GM23338 (cell line): Measurements from ENCODE around the gene ASB8. TPM values are rescaled to one million over a fixed set of nuclear protein-coding genes. Genes with fewer than 3 reads are reported as not detected.
"Not testable (repeated sequence)": the region's sequence is repeated elsewhere in the genome, so short reads cannot be mapped to it uniquely, and the experiment has no call there.

Source experiments
- ATAC-seq: fragments of 200-7000 bp; cut with Tn5 transposase; 3 replicates; pipeline ENCODE4 v1.9.1; 2020
- DNase-seq: peaks from one replicate; pipeline ENCODE4 v3.0.0-alpha.2; 2015; ENCODE audit warnings: low spot score
- H2AFZ ChIP-seq: fragments of 200-600 bp; sonication (generic); 2 replicates; pipeline ENCODE4 v1.8.0; 2016; ENCODE audit warnings: antibody characterized with exemption, mild to moderate bottlenecking, moderate library complexity
- H3F3A ChIP-seq: fragments of 200-600 bp; sonication (generic); replicated peaks from 2 replicates; pipeline ENCODE4 v1.8.0; 2017; ENCODE audit warnings: antibody characterized with exemption, mixed run types, low read depth
- H3K27ac ChIP-seq: fragments of 200-600 bp; sonication (generic); 2 replicates; pipeline ENCODE4 v1.6.1; 2016; ENCODE audit warnings: low read depth
- H3K27me3 ChIP-seq: fragments of 200-600 bp; sonication (generic); 2 replicates; pipeline ENCODE4 v1.8.0; 2016; ENCODE audit warnings: mild to moderate bottlenecking, mixed run types, moderate library complexity; ENCODE audit not compliant: insufficient read depth
- H3K36me3 ChIP-seq: fragments of 200-600 bp; sonication (generic); 2 replicates; pipeline ENCODE4 v1.8.0; 2016; ENCODE audit warnings: mild to moderate bottlenecking; ENCODE audit not compliant: insufficient read depth
- H3K4me1 ChIP-seq: fragments of 200-600 bp; sonication (generic); 2 replicates; pipeline ENCODE4 v1.8.0; 2016; ENCODE audit warnings: mild to moderate bottlenecking, moderate library complexity; ENCODE audit not compliant: insufficient read depth
- H3K4me2 ChIP-seq: fragments of 200-600 bp; sonication (generic); 2 replicates; pipeline ENCODE4 v1.7.1; 2017; ENCODE audit warnings: mixed run types
- H3K4me3 ChIP-seq: fragments of 200-600 bp; sonication (generic); 2 replicates; pipeline ENCODE4 v1.6.1; 2016; ENCODE audit warnings: mixed run types
- H3K79me2 ChIP-seq: fragments of 200-600 bp; sonication (generic); replicated peaks from 2 replicates; pipeline ENCODE4 v1.8.0; 2017; ENCODE audit warnings: mild to moderate bottlenecking; ENCODE audit not compliant: insufficient read depth
- H3K9me2 ChIP-seq: fragments of 200-600 bp; sonication (generic); 2 replicates; pipeline ENCODE4 v1.8.0; 2017; ENCODE audit not compliant: insufficient read depth
- H4K20me1 ChIP-seq: fragments of 200-600 bp; sonication (generic); replicated peaks from 2 replicates; pipeline ENCODE4 v1.8.0; 2017; ENCODE audit warnings: mild to moderate bottlenecking; ENCODE audit not compliant: insufficient read depth
- H3K27ac Mint-ChIP-seq: 2 replicates; pipeline ENCODE4 v1.8.0; 2020; ENCODE audit warnings: inconsistent platforms, mild to moderate bottlenecking, moderate library complexity, mixed read lengths
- H3K27me3 Mint-ChIP-seq: 3 replicates; pipeline ENCODE4 v1.8.0; 2022; ENCODE audit warnings: low read depth, mild to moderate bottlenecking, moderate library complexity, mixed read lengths, inconsistent platforms; ENCODE audit not compliant: insufficient read depth, poor library complexity
- H3K36me3 Mint-ChIP-seq: 3 replicates; pipeline ENCODE4 v1.8.0; 2021; ENCODE audit warnings: low read depth, mild to moderate bottlenecking, inconsistent platforms, moderate library complexity, mixed read lengths
- H3K4me1 Mint-ChIP-seq: 3 replicates; pipeline ENCODE4 v1.8.0; 2020; ENCODE audit warnings: mild to moderate bottlenecking, inconsistent platforms, mixed read lengths
- H3K4me3 Mint-ChIP-seq: 3 replicates; pipeline ENCODE4 v1.8.0; 2021; ENCODE audit warnings: moderate library complexity, mild to moderate bottlenecking, inconsistent platforms, mixed read lengths
- H3K9me3 Mint-ChIP-seq: 3 replicates; pipeline ENCODE4 v1.8.0; 2020; ENCODE audit warnings: moderate library complexity, mild to moderate bottlenecking, inconsistent platforms, mixed read lengths
- CREB1 ChIP-seq: fragments of 250-450 bp; sonication (Bioruptor Pico); IDR thresholded peaks from 2 replicates; pipeline ENCODE4 v1.5.0; 2020; ENCODE audit warnings: low read depth, mild to moderate bottlenecking, moderate library complexity
- EZH2phosphoT487 ChIP-seq: fragments of 200-600 bp; sonication (generic); IDR thresholded peaks from one replicate; pipeline ENCODE4 v1.8.1; 2018; ENCODE audit warnings: antibody characterized with exemption; ENCODE audit not compliant: unreplicated experiment
- ZNF462 ChIP-seq: fragments of 250-450 bp; sonication (Bioruptor Pico); IDR thresholded peaks from 2 replicates; pipeline ENCODE4 v1.5.0; 2020; ENCODE audit warnings: mild to moderate bottlenecking, moderate library complexity
- polyA plus RNA-seq: library from polyadenylated mRNA; unstranded; fragments of >200 nt; fragmentation: Nextera tagmentation; extraction: Ambion mirVana; gene quantifications from 2 replicates; pipeline ENCODE4 v1.2.1, GENCODE V29; 2016
- total RNA-seq: library from RNA; depleted of rRNA; stranded (reverse); fragments of >200 nt; shearing (Covaris generic); gene quantifications from 2 replicates; pipeline ENCODE4 v1.2.3, GENCODE V29; 2014

Gene ASB8
- total and polyA plus RNA-seq, 2 experiments from 2014 or later = 5.4 to 8.4 TPM

GRCh38 chr12:48156652-48157017, 680 bp downstream of the ASB8 start:
- Histone ChIP-seq H3K27me3 (no peaks in the 10 kb centered on the region), H2AFZ (peak overlapping the region; percentile 86), H3F3A (no peaks in the 10 kb centered on the region), H3K4me2 (peak overlapping the region; percentile 78), H3K9me2 (no peaks in the 10 kb centered on the region), H3K79me2 (no peaks in the 10 kb centered on the region), H4K20me1 (no peaks in the 10 kb centered on the region), H3K36me3 (no peaks in the 10 kb centered on the region), H3K4me3 (peak overlapping the region; percentile 73), H3K27ac (0 out of 2 replicates have a peak overlapping the region, but pooled peaks have one; percentile 79), H3K4me1 (peaks cover 7% of the 10 kb centered on the region; the same call in 1 of the 2 replicates)
- no peaks in the 10 kb centered on the region; the same call in 2 of the 3 replicates for H3K36me3 Mint-ChIP-seq
- H3K4me1 Mint-ChIP-seq = peaks cover 13% of the 10 kb centered on the region
- DNase-seq (no peak), ATAC-seq (peak; percentile 11)
- peaks cover 5% of the 10 kb centered on the region for H3K27me3 Mint-ChIP-seq
- no peaks in the 10 kb centered on the region for H3K9me3 Mint-ChIP-seq
- H3K27ac Mint-ChIP-seq = 0 out of 2 replicates have a peak overlapping the region, but pooled peaks have one; percentile 45
- peak overlapping the region; percentile 95 for H3K4me3 Mint-ChIP-seq
- TF ChIP-seq ZNF462 (CRISPR knock-in tag) (no peak), CREB1 (CRISPR knock-in tag) (no peak), EZH2phosphoT487 (no peak)

GRCh38 chr12:48155786-48156185, 1.5 kb downstream of the ASB8 start:
- H3K9me2 ChIP-seq, H3K27me3 ChIP-seq, H3K4me1 ChIP-seq, H3K27ac ChIP-seq, H3K79me2 ChIP-seq, H3K9me3 Mint-ChIP-seq, ATAC-seq, H4K20me1 ChIP-seq, H3F3A ChIP-seq, DNase-seq, H3K4me3 Mint-ChIP-seq, H3K36me3 Mint-ChIP-seq, H3K27me3 Mint-ChIP-seq, H2AFZ ChIP-seq, H3K4me2 ChIP-seq, H3K4me3 ChIP-seq, H3K36me3 ChIP-seq, H3K27ac Mint-ChIP-seq: not testable (repeated sequence)
- peaks cover 13% of the 10 kb centered on the region for H3K4me1 Mint-ChIP-seq
